ENCODE measurements around the gene TRIM59.

Gene TRIM59

DNA sequence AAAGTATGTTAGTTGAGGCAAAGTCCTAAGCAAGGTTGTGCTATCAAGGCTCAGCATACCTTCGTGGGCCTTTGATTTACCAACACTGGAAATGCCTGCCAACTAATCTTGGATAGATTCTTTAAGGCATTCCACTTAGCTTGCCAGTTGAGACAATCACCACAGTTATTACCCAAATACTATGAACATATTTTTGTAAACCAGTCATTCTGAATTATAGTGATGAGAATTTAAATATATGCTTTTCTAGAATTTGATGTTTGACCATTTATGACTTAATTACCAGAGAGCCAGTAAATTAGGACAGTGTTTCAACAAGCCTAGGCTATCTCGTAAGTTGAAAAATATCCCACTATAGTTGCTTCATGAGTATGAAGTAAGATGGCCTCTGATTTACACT lies 15.5 kb downstream of the TRIM59 start:
- no peaks in the 10 kb centered on the region for H4K20me1 ChIP-seq (ENCODE audit: insufficient read depth, low read length, poor library complexity, severe bottlenecking)
- H3K9me3 ChIP-seq (ENCODE audit: insufficient read depth, low read depth, low read length): no peaks in the 10 kb centered on the region
- TF ChIP-seq, protein P1, sequence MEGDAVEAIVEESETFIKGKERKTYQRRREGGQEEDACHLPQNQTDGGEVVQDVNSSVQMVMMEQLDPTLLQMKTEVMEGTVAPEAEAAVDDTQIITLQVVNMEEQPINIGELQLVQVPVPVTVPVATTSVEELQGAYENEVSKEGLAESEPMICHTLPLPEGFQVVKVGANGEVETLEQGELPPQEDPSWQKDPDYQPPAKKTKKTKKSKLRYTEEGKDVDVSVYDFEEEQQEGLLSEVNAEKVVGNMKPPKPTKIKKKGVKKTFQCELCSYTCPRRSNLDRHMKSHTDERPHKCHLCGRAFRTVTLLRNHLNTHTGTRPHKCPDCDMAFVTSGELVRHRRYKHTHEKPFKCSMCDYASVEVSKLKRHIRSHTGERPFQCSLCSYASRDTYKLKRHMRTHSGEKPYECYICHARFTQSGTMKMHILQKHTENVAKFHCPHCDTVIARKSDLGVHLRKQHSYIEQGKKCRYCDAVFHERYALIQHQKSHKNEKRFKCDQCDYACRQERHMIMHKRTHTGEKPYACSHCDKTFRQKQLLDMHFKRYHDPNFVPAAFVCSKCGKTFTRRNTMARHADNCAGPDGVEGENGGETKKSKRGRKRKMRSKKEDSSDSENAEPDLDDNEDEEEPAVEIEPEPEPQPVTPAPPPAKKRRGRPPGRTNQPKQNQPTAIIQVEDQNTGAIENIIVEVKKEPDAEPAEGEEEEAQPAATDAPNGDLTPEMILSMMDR (conservative IDR thresholded peaks at IDR 0.05; ENCODE audit: low read length): no peak
- no peak for TF ChIP-seq EZH2phosphoT487 (IDR thresholded peaks at IDR 0.05; ENCODE audit: borderline replicate concordance)
- no peaks in the 10 kb centered on the region for H3F3A ChIP-seq (ENCODE audit: low read depth)
- H3K27me3 ChIP-seq (ENCODE audit: insufficient read depth, low read length, poor library complexity, severe bottlenecking): no peaks in the 10 kb centered on the region
- H3K9ac ChIP-seq (ENCODE audit: low read depth, low read length, poor library complexity, severe bottlenecking): no peak overlapping the region
- no peak overlapping the region for H2AFZ ChIP-seq (ENCODE audit: low read length)
- no peak overlapping the region for H3K4me3 ChIP-seq (ENCODE audit: low read length, poor library complexity, severe bottlenecking)
- no peaks in the 10 kb centered on the region for H3K79me2 ChIP-seq (ENCODE audit: insufficient read depth, low read length)
- no peaks in the 10 kb centered on the region for H3K4me1 ChIP-seq (ENCODE audit: insufficient read depth, low read length, poor library complexity, severe bottlenecking)
- no peak overlapping the region for H3K4me2 ChIP-seq (ENCODE audit: low read depth, low read length, poor library complexity, severe bottlenecking)
- H3K9me2 ChIP-seq (replicated peaks; ENCODE audit: low read depth, low read length): no peaks in the 10 kb centered on the region
- H3K36me3 ChIP-seq (ENCODE audit: insufficient read depth, low read length): peaks cover 66% of the 10 kb centered on the region

DNA sequence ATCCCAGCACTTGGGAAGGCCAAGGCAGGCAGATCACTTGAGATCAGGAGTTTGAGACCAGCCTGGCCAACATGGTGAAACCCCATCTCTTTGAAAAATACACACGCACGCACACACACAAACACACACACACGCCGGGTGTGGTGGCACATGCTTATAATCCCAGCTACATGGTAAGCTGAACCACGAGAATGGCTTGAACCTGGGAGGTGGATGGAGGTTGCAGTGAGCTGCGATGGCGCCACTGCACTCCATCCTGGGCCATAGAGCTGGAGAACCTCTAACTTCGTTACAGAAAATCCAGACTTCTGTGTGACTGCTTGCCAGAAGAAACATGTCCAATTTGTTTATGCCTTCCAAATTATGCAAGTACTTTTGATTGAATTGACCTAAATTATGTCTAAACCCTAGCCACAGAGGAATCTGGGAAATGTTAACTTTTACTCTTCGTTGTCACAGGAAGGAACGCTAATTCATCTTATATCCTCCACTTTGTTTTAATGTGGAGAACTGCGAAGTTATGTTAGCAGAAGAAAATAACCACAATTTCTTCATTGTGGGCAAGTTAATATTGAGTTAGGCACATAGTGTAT lies 21.7 kb downstream of the TRIM59 start:
- Histone ChIP-seq H3K9ac (ENCODE audit: low read depth, low read length, poor library complexity, severe bottlenecking) (no peak overlapping the region), H4K20me1 (ENCODE audit: insufficient read depth, low read length, poor library complexity, severe bottlenecking) (peaks cover 12% of the 10 kb centered on the region), H3K9me3 (ENCODE audit: insufficient read depth, low read depth, low read length) (no peaks in the 10 kb centered on the region), H3K79me2 (ENCODE audit: insufficient read depth, low read length) (peaks cover 12% of the 10 kb centered on the region; the same call in 1 of the 2 replicates), H3K27me3 (ENCODE audit: insufficient read depth, low read length, poor library complexity, severe bottlenecking) (no peaks in the 10 kb centered on the region), H3K4me2 (ENCODE audit: low read depth, low read length, poor library complexity, severe bottlenecking) (no peak overlapping the region), H2AFZ (ENCODE audit: low read length) (no peak overlapping the region), H3F3A (ENCODE audit: low read depth) (no peaks in the 10 kb centered on the region; the same call in 1 of the 2 replicates), H3K4me3 (ENCODE audit: low read length, poor library complexity, severe bottlenecking) (no peak overlapping the region), H3K36me3 (ENCODE audit: insufficient read depth, low read length) (peaks cover 97% of the 10 kb centered on the region), H3K9me2 (replicated peaks; ENCODE audit: low read depth, low read length) (no peaks in the 10 kb centered on the region), H3K4me1 (ENCODE audit: insufficient read depth, low read length, poor library complexity, severe bottlenecking) (no peaks in the 10 kb centered on the region)
- no peak for TF ChIP-seq EZH2phosphoT487 (IDR thresholded peaks at IDR 0.05; ENCODE audit: borderline replicate concordance)
- TF ChIP-seq, protein P1 (conservative IDR thresholded peaks at IDR 0.05; ENCODE audit: low read length): no peak

DNA sequence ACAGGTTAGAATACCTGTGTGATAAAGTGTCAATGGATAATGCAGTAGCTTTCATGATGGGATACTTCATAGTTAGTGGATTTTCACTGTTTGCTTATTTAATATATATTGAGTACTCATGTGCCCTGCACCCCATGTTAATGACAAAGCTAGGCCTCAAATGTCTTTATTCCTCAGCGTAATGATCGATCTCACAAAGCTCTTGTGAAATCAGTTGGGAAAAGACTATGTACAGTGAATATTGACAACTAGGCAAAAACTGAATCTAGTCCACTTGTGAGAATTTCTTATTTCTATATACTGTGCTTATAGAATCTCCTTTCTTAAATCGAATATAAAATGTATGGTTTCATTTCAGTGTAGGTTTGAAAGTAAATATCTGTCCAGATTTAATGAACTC lies 32.3 kb downstream of the TRIM59 start:
- peaks cover 7% of the 10 kb centered on the region for H3K4me1 ChIP-seq (ENCODE audit: insufficient read depth, low read length, poor library complexity, severe bottlenecking)
- no peaks in the 10 kb centered on the region for H3F3A ChIP-seq (ENCODE audit: low read depth)
- H3K9me2 ChIP-seq (replicated peaks; ENCODE audit: low read depth, low read length): no peaks in the 10 kb centered on the region
- peaks cover 82% of the 10 kb centered on the region for H3K79me2 ChIP-seq (ENCODE audit: insufficient read depth, low read length)
- H3K4me3 ChIP-seq (ENCODE audit: low read length, poor library complexity, severe bottlenecking): no peak overlapping the region
- peaks cover 64% of the 10 kb centered on the region for H4K20me1 ChIP-seq (ENCODE audit: insufficient read depth, low read length, poor library complexity, severe bottlenecking)
- no peak overlapping the region for H2AFZ ChIP-seq (ENCODE audit: low read length)
- H3K27me3 ChIP-seq (ENCODE audit: insufficient read depth, low read length, poor library complexity, severe bottlenecking): no peaks in the 10 kb centered on the region
- H3K9me3 ChIP-seq (ENCODE audit: insufficient read depth, low read depth, low read length): no peaks in the 10 kb centered on the region
- H3K9ac ChIP-seq (ENCODE audit: low read depth, low read length, poor library complexity, severe bottlenecking): no peak overlapping the region
- no peak for TF ChIP-seq EZH2phosphoT487 (IDR thresholded peaks at IDR 0.05; ENCODE audit: borderline replicate concordance)
- TF ChIP-seq, protein P1 (conservative IDR thresholded peaks at IDR 0.05; ENCODE audit: low read length): no peak
- no peak overlapping the region for H3K4me2 ChIP-seq (ENCODE audit: low read depth, low read length, poor library complexity, severe bottlenecking)
- H3K36me3 ChIP-seq (ENCODE audit: insufficient read depth, low read length): peaks cover 94% of the 10 kb centered on the region
